Body of pancreas (tissue), 4 donors: Measurements from ENCODE around the gene CISD2. TPM values are rescaled to one million over a fixed set of nuclear protein-coding genes. Genes with fewer than 3 reads are reported as not detected.

Experiments used
- ATAC-seq: fragments of 150-250 bp; one replicate; pipeline ENCODE4 v1.9.1; 2016
- DNase-seq, 4 donors: peaks; one replicate each; pipeline ENCODE4 v3.0.0-alpha.2; 2019
- H3K27ac ChIP-seq, 4 donors: fragments of 200-600 bp; sonication (generic); 1 replicate in 3 of 4; 2 replicates in 1 of 4; pipeline versions ENCODE4 v1.5.1 to v1.6.1; 2016 to 2019; ENCODE audit warnings: mild to moderate bottlenecking in 1 of 4, mixed read lengths in 1 of 4, moderate library complexity in 1 of 4
- H3K27me3 ChIP-seq, 2 donors: fragments of 200-600 bp; sonication (generic); one replicate each; pipeline ENCODE4 v1.6.0; 2016; ENCODE audit warnings: mild to moderate bottlenecking in 1 of 2
- H3K36me3 ChIP-seq, 2 donors: fragments of 200-600 bp; sonication (generic); replicated peaks in 1 of 2; 2 replicates each; pipeline ENCODE4 v1.5.1; 2016; ENCODE audit warnings: low read depth in 2 of 2; ENCODE audit not compliant: insufficient read depth in 1 of 2
- H3K4me1 ChIP-seq: fragments of 200-600 bp; sonication (generic); one replicate; pipeline ENCODE4 v1.6.0; 2016
- H3K4me3 ChIP-seq, 2 donors: fragments of 200-600 bp; sonication (generic); 1 replicate in 1 of 2; 2 replicates in 1 of 2; pipeline ENCODE4 v1.5.1; 2016 to 2019
- H3K9me3 ChIP-seq, 3 donors: fragments of 200-600 bp; sonication (generic); 1 replicate in 2 of 3; 2 replicates in 1 of 3; pipeline ENCODE4 v1.5.1; 2016
- POLR2A ChIP-seq, 3 donors: fragments of 450-650 bp; IDR thresholded peaks; one replicate each; pipeline ENCODE4 v1.6.1; 2016; ENCODE audit warnings: antibody characterized with exemption in 3 of 3, mild to moderate bottlenecking in 2 of 3
- WGBS, 2 donors: methylation state at CpG; one replicate each; pipeline ENCODE4 v1.1.5; 2017; 5-methylcytosine and 5-hydroxymethylcytosine counted together
- intact Hi-C: fragments of 100-400 bp; cut with DNase I; formaldehyde crosslinking; loops from one replicate; pipeline ENCODE4 v1.15.1; 2023
- total RNA-seq, 2 donors: library from RNA; depleted of rRNA; stranded (reverse); fragments of >200 nt; gene quantifications; one replicate each; pipeline ENCODE4 v1.1.0, GENCODE V29; 2016
- TF ChIP-seq, protein P1 (sequence below), 7 experiments: fragments of 450-650 bp in 4 of 7; fragments of 200-600 bp in 3 of 7; sonication (generic) in 3 of 7; IDR thresholded peaks; one replicate each; pipeline ENCODE4 v1.5.1; 2016 to 2019; ENCODE audit warnings: antibody characterized with exemption in 7 of 7

CISD2 gene
- total RNA-seq, 2 donors from 2014 or later, result 4.0 to 23.6 TPM

GRCh38 chr4:102847687-102848086 is 21.1 kb upstream of the CISD2 start:
- Histone ChIP-seq H3K27me3 (no peaks in the 10 kb centered on the region), H3K4me3 (no peak overlapping the region), H3K9me3 (no peaks in the 10 kb centered on the region), H3K27ac (no peak overlapping the region), H3K36me3 (no peaks in the 10 kb centered on the region), H3K4me1 (no peaks in the 10 kb centered on the region)
- ATAC-seq (no peak), DNase-seq (no peak)
- intact Hi-C loops, result no loop called here
- TF ChIP-seq POLR2A (IDR thresholded peaks at IDR 0.05), result no peak
- TF ChIP-seq, protein P1, sequence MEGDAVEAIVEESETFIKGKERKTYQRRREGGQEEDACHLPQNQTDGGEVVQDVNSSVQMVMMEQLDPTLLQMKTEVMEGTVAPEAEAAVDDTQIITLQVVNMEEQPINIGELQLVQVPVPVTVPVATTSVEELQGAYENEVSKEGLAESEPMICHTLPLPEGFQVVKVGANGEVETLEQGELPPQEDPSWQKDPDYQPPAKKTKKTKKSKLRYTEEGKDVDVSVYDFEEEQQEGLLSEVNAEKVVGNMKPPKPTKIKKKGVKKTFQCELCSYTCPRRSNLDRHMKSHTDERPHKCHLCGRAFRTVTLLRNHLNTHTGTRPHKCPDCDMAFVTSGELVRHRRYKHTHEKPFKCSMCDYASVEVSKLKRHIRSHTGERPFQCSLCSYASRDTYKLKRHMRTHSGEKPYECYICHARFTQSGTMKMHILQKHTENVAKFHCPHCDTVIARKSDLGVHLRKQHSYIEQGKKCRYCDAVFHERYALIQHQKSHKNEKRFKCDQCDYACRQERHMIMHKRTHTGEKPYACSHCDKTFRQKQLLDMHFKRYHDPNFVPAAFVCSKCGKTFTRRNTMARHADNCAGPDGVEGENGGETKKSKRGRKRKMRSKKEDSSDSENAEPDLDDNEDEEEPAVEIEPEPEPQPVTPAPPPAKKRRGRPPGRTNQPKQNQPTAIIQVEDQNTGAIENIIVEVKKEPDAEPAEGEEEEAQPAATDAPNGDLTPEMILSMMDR (IDR thresholded peaks at IDR 0.05), result no peak
- WGBS, 2 donors, result 88 to 97% methylated on average over 8 of the region's 8 CpGs

DNA sequence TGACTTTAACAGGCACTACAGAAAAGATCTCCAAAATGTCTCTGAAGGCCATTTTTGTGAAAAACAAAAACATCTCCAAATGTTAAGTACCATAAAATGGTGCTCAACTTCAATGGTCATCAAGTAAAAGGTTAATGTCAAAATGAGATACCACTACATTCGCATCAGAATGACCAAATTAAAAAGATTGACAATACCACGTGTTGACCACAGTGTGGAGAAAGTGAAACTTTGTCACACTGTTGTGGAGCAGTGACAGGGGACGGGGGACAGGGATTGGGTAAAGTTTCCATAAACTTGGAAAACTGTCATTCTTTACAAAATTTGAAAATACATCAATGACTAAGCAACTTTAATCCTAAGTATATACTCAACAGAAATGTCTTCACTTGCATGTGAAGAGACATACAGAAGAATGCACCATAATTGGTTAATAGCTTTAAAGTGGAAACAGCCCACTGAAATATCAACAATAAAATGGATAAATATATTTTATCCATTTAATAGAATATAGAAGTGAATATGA is 19.1 kb upstream of the CISD2 start:
- TF ChIP-seq POLR2A (IDR thresholded peaks at IDR 0.05), result no peak
- TF ChIP-seq, protein P1 (IDR thresholded peaks at IDR 0.05), result no peak
- Histone ChIP-seq H3K9me3 (no peaks in the 10 kb centered on the region), H3K36me3 (no peaks in the 10 kb centered on the region), H3K4me1 (no peaks in the 10 kb centered on the region), H3K27me3 (no peaks in the 10 kb centered on the region), H3K4me3 (no peak overlapping the region), H3K27ac (no peak overlapping the region)
- WGBS, 2 donors, result 76 to 78% methylated on average over 3 of the region's 3 CpGs
- intact Hi-C loops, result no loop called here
- DNase-seq, result no peak
- no peak for ATAC-seq

DNA sequence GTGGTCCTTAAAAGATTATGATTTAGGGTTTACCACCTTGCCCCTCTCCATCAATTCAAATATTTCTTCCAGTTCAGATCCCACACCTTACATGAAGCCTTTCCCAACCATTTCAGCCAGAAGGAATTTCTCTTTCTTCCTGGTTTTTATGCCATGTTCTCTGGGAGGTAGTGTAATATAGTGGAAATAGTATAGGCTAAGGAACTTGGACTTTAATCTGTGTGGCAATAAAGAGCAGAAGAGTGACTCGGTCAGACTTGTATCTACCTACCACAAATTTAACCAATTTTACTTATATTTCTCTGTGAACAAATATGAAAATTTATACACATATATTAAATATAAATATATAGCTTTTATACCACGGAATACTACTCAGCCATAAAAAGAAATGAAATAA is 18.4 kb upstream of the CISD2 start:
- Histone ChIP-seq H3K9me3 (no peaks in the 10 kb centered on the region), H3K4me1 (no peaks in the 10 kb centered on the region), H3K27me3 (no peaks in the 10 kb centered on the region), H3K36me3 (no peaks in the 10 kb centered on the region), H3K4me3 (no peak overlapping the region), H3K27ac (no peak overlapping the region)
- DNase-seq (no peak), ATAC-seq (no peak)
- TF ChIP-seq, protein P1 (IDR thresholded peaks at IDR 0.05), result no peak
- no peak for TF ChIP-seq POLR2A (IDR thresholded peaks at IDR 0.05)
- intact Hi-C loops, result no loop called here
- 92 to 94% methylated on average over 2 of the region's 2 CpGs for WGBS, 2 donors

GRCh38 chr4:102858828-102859464 is 9.8 kb upstream of the CISD2 start:
- Histone ChIP-seq H3K4me1 (no peaks in the 10 kb centered on the region), H3K36me3 (no peaks in the 10 kb centered on the region), H3K27me3 (no peaks in the 10 kb centered on the region), H3K27ac (no peak overlapping the region), H3K9me3 (no peaks in the 10 kb centered on the region), H3K4me3 (no peak overlapping the region)
- 93% methylated on average over 2 of the region's 2 CpGs for WGBS, 2 donors
- DNase-seq, result no peak
- TF ChIP-seq POLR2A (IDR thresholded peaks at IDR 0.05), result no peak
- TF ChIP-seq, protein P1 (IDR thresholded peaks at IDR 0.05), result no peak
- intact Hi-C loops, result no loop called here
- no peak for ATAC-seq
